Stimulated activated CD8-positive, alpha-beta memory T cell treated with anti-CD3 and anti-CD28 coated beads, Interleukin-12 subunit alpha, Interleukin-12 subunit beta, amount 100 ng/mL, for 1 hour (primary cell): ENCODE data around the gene MYRFL.

Source experiments
- DNase-seq: peaks from one replicate; pipeline ENCODE4 v3.0.0-alpha.2; 2020; ENCODE audit warnings: low read depth

Gene MYRFL

GRCh38 chr12:69932676-69933552 is 107.9 kb downstream of the MYRFL start:
- DNase-seq = no peak

GRCh38 chr12:69934011-69934410 is 109.0 kb downstream of the MYRFL start:
- DNase-seq = no peak

- no peak for DNase-seq
Observed at GRCh38 chr12:69935651-69936100, 110.6 kb downstream of the MYRFL start.

- DNase-seq = no peak
Observed at GRCh38 chr12:69936214-69936731, 111.2 kb downstream of the MYRFL start.

GRCh38 chr12:69936766-69937165 is 111.7 kb downstream of the MYRFL start:
- DNase-seq = no peak

- DNase-seq = no peak
Observed at GRCh38 chr12:69947123-69947522, 122.1 kb downstream of the MYRFL start.

- DNase-seq = no peak
Observed at GRCh38 chr12:69947897-69948296, 122.9 kb downstream of the MYRFL start.

GRCh38 chr12:69948851-69949250 is 123.8 kb downstream of the MYRFL start:
- DNase-seq = no peak

GRCh38 chr12:69949311-69950002 is 124.4 kb downstream of the MYRFL start:
- DNase-seq = no peak

- no peak for DNase-seq
Observed at GRCh38 chr12:69951108-69951507, 126.1 kb downstream of the MYRFL start.

GRCh38 chr12:69952890-69953289 is 127.9 kb downstream of the MYRFL start:
- no peak for DNase-seq

GRCh38 chr12:69961246-69961645 is 136.2 kb downstream of the MYRFL start:
- DNase-seq = no peak

- no peak for DNase-seq
Observed at GRCh38 chr12:69966409-69966808, 141.4 kb downstream of the MYRFL start.

- DNase-seq = no peak
Observed at GRCh38 chr12:69966839-69967238, 141.8 kb downstream of the MYRFL start.

- DNase-seq = no peak
Observed at GRCh38 chr12:69969011-69969410, 144.0 kb downstream of the MYRFL start.

- no peak for DNase-seq
Observed at GRCh38 chr12:69972136-69972535, 147.1 kb downstream of the MYRFL start.

GRCh38 chr12:69978020-69978419 is 153.0 kb downstream of the MYRFL start:
- DNase-seq = no peak

GRCh38 chr12:69981881-69982475 is 157.0 kb downstream of the MYRFL start:
- DNase-seq = no peak

GRCh38 chr12:69984241-69984640 is 159.2 kb downstream of the MYRFL start:
- no peak for DNase-seq

- no peak for DNase-seq
Observed at GRCh38 chr12:69985656-69986055, 160.6 kb downstream of the MYRFL start.

GRCh38 chr12:69986114-69986513 is 161.1 kb downstream of the MYRFL start:
- DNase-seq = no peak

- DNase-seq = no peak
Observed at GRCh38 chr12:69987579-69988091, 162.6 kb downstream of the MYRFL start.
